Sigmoid colon (tissue), 4 donors: Measurements from ENCODE around the gene FGFBP3.

Experiments
- EP300 ChIP-seq, 4 donors: sonication (generic); formaldehyde crosslinking; IDR thresholded peaks; one replicate each; pipeline ENCODE4 v1.6.1; 2017; ENCODE audit warnings: antibody characterized with exemption in 4 of 4
- TF ChIP-seq, protein P1 (sequence below), 4 experiments: fragments of 450-650 bp in 3 of 4; fragments of 200-600 bp in 1 of 4; IDR thresholded peaks; one replicate each; pipeline ENCODE4 v1.5.1; 2016 to 2019; ENCODE audit warnings: antibody characterized with exemption in 4 of 4, mild to moderate bottlenecking in 3 of 4, moderate library complexity in 2 of 4

DNA sequence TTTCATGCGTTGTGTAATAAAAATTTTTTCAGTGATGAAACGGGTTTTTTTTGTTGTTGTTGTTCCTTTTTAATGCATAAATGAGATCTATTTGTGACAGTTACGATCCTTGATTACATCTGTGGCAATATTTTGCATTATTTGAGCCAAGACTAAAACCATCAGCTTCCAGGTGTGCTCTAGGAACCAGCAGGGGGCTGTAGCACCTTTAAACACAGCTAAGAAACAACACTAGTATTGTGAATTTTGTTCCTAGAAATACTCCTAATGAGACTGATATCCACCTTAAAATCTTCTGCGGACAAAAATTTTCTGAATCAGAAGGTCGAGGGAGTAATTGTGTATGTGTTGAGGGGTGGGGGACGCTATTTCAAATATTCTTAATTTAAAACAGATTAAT, 52.6 kb downstream of the FGFBP3 start:
- TF ChIP-seq, protein P1, sequence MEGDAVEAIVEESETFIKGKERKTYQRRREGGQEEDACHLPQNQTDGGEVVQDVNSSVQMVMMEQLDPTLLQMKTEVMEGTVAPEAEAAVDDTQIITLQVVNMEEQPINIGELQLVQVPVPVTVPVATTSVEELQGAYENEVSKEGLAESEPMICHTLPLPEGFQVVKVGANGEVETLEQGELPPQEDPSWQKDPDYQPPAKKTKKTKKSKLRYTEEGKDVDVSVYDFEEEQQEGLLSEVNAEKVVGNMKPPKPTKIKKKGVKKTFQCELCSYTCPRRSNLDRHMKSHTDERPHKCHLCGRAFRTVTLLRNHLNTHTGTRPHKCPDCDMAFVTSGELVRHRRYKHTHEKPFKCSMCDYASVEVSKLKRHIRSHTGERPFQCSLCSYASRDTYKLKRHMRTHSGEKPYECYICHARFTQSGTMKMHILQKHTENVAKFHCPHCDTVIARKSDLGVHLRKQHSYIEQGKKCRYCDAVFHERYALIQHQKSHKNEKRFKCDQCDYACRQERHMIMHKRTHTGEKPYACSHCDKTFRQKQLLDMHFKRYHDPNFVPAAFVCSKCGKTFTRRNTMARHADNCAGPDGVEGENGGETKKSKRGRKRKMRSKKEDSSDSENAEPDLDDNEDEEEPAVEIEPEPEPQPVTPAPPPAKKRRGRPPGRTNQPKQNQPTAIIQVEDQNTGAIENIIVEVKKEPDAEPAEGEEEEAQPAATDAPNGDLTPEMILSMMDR (IDR thresholded peaks at IDR 0.05), result peak in 1 of 4 experiments; percentile 7
- no peak for TF ChIP-seq EP300 (IDR thresholded peaks at IDR 0.05)
